HepG2 (cell line): Measurements from ENCODE around the gene DDX10. TPM values are rescaled to one million over a fixed set of nuclear protein-coding genes. Genes with fewer than 3 reads are reported as not detected.
"Not testable (repeated sequence)": the region's sequence is repeated elsewhere in the genome, so short reads cannot be mapped to it uniquely, and the experiment has no call there.

ENCODE experiments used
- ATAC-seq: fragments of 200-7000 bp; cut with Tn5 transposase; 3 replicates; pipeline ENCODE4 v1.9.1; 2020; ENCODE audit warnings: mild to moderate bottlenecking, moderate library complexity
- BruUV-seq: library from RNA; stranded (reverse); fragments of 400-500 nt; replicated peaks from 2 replicates; lab custom pipeline; 2021; lab: Mats Ljungman, UMichigan
- CTCF ChIA-PET: fragments of 300-600 bp; formaldehyde crosslinking; extraction: SDS; loops from one replicate; lab custom pipeline; 2021; ENCODE audit warnings: low total read pairs, inconsistent platforms, low intra/inter-chr PET ratio; lab: Yijun Ruan, JAX
- POLR2A ChIA-PET: fragments of 350-600 bp; sonication (Branson Sonifier 250); formaldehyde crosslinking; loops from one replicate; lab custom pipeline; 2020; ENCODE audit warnings: antibody characterized with exemption, inconsistent platforms; lab: Yijun Ruan, JAX
- DNase-seq: peaks from one replicate; pipeline ENCODE4 v3.0.0-alpha.2; 2015; ENCODE audit warnings: low spot score
- FAIRE-seq: peaks from 3 replicates; lab custom pipeline; 2011; peaks lifted over from hg19 to GRCh38; lab: Jason Lieb, UNC
- H2AFZ ChIP-seq: one replicate; pipeline ENCODE4 v1.6.1; 2011; ENCODE audit warnings: low read length, inconsistent platforms
- H3K27ac ChIP-seq: fragments of 300-600 bp; 3 replicates; pipeline ENCODE4 v1.8.0; 2011; ENCODE audit warnings: mixed run types, mild to moderate bottlenecking, mixed read lengths, low read length, inconsistent platforms; ENCODE audit not compliant: insufficient read depth; ENCODE audit errors: extremely low read length
- H3K27me3 ChIP-seq, 2 experiments: fragments of 200-600 bp in 1 of 2; 2 replicates in 1 of 2; 3 replicates in 1 of 2; pipeline versions ENCODE4 v1.6.0 to v1.8.0; 2011; ENCODE audit warnings: low read length in 2 of 2, mild to moderate bottlenecking in 2 of 2, moderate library complexity in 2 of 2, inconsistent platforms in 1 of 2; ENCODE audit not compliant: insufficient read depth in 2 of 2, control insufficient read depth in 1 of 2
- H3K36me3 ChIP-seq, 2 experiments: fragments of 200-600 bp in 1 of 2; replicated peaks in 1 of 2; 2 replicates in 1 of 2; 3 replicates in 1 of 2; pipeline versions ENCODE4 v1.5.1 to v1.8.0; 2011; ENCODE audit warnings: low read length in 2 of 2, inconsistent platforms in 1 of 2; ENCODE audit not compliant: insufficient read depth in 2 of 2, control insufficient read depth in 1 of 2
- H3K4me1 ChIP-seq: 2 replicates; pipeline ENCODE4 v1.5.1; 2012; ENCODE audit warnings: low read length, inconsistent platforms; ENCODE audit not compliant: insufficient read depth
- H3K4me2 ChIP-seq: 2 replicates; pipeline ENCODE4 v1.6.0; 2011; ENCODE audit warnings: low read depth, low read length, inconsistent platforms
- H3K4me3 ChIP-seq, 3 experiments: fragments of 200-600 bp in 1 of 3; sonication (generic), shearing (Covaris generic) in 1 of 3; replicated peaks in 1 of 3; 2 replicates each; pipeline ENCODE4 v1.5.1; 2011 to 2016; ENCODE audit warnings: low read length in 3 of 3, inconsistent platforms in 2 of 3, low read depth in 2 of 3, mild to moderate bottlenecking in 2 of 3, control low read depth in 1 of 3, mixed read lengths in 1 of 3; ENCODE audit not compliant: insufficient read depth in 1 of 3
- H3K79me2 ChIP-seq: one replicate; pipeline ENCODE4 v1.6.1; 2011; ENCODE audit warnings: low read length, inconsistent platforms; ENCODE audit not compliant: insufficient read depth
- H3K9ac ChIP-seq: 2 replicates; pipeline ENCODE4 v1.6.0; 2011; ENCODE audit warnings: mild to moderate bottlenecking, low read depth, low read length, inconsistent platforms; ENCODE audit not compliant: insufficient read depth
- H3K9me3 ChIP-seq: 2 replicates; pipeline ENCODE4 v1.5.1; 2012; ENCODE audit warnings: mild to moderate bottlenecking, low read length
- H4K20me1 ChIP-seq: 2 replicates; pipeline ENCODE4 v1.6.0; 2011; ENCODE audit warnings: inconsistent platforms, mild to moderate bottlenecking, low read length, moderate library complexity; ENCODE audit not compliant: insufficient read depth
- BCLAF1 ChIP-seq: fragments of 450-650 bp; IDR thresholded peaks from 2 replicates; pipeline ENCODE4 v1.6.1; 2017; ENCODE audit warnings: mild to moderate bottlenecking
- KMT2A ChIP-seq: sonication (generic); formaldehyde crosslinking; IDR thresholded peaks from 2 replicates; pipeline ENCODE4 v1.4.0; 2020; ENCODE audit warnings: missing genetic modification reagents
- POLR2AphosphoS5 ChIP-seq: IDR thresholded peaks from 2 replicates; pipeline ENCODE4 v1.6.1; 2012; ENCODE audit warnings: low read depth, low read length
- RNF219 ChIP-seq: sonication (generic); formaldehyde crosslinking; IDR thresholded peaks from 2 replicates; pipeline ENCODE4 v1.5.0; 2020; ENCODE audit warnings: mild to moderate bottlenecking, missing genetic modification reagents
- ZNF121 ChIP-seq: sonication (generic); formaldehyde crosslinking; IDR thresholded peaks from 2 replicates; pipeline ENCODE4 v1.5.0; 2020; ENCODE audit warnings: mild to moderate bottlenecking, missing genetic modification reagents
- ZNF512B ChIP-seq: sonication (generic); formaldehyde crosslinking; IDR thresholded peaks from 2 replicates; pipeline ENCODE4 v1.5.1; 2020; ENCODE audit warnings: missing genetic modification reagents, mild to moderate bottlenecking, borderline replicate concordance
- WGBS: methylation state at CpG from one replicate; pipeline ENCODE4 v1.1.6; 2017; ENCODE audit warnings: low lambda C conversion rate; 5-methylcytosine and 5-hydroxymethylcytosine counted together
- in situ Hi-C: cut with HindIII; loops from 2 replicates; pipeline ENCODE4 v1.10.0; 2017; ENCODE audit warnings: low pct_unique_long_range_greater_than_20kb; ENCODE audit not compliant: extremely low pct_ligation_motif_present
- intact Hi-C: fragments of 100-400 bp; cut with micrococcal nuclease; formaldehyde crosslinking; loops from one replicate; pipeline ENCODE4 v1.10.0; 2022; ENCODE audit not compliant: unreplicated experiment
- polyA plus RNA-seq, 8 experiments: library from polyadenylated mRNA; depleted of rRNA in 3 of 8; stranded (reverse) in 7 of 8; unstranded in 1 of 8; fragments of >200 nt; fragmentation: Illumina TruSeq in 4 of 8; extraction: Trizol in 4 of 8; gene quantifications; 2 replicates each; pipeline versions ENCODE4 v1.2.1 to v1.2.3, GENCODE V29; 2011 to 2016; ENCODE audit warnings: low read depth in 4 of 8, missing spikeins in 1 of 8, mixed read lengths in 1 of 8; ENCODE audit not compliant: insufficient read depth in 1 of 8
- total RNA-seq, 5 experiments: library from RNA; depleted of rRNA; stranded (reverse); fragments of >200 nt; fragmentation: Illumina TruSeq; extraction: Trizol; gene quantifications; 2 replicates each; pipeline ENCODE4 v1.2.3, GENCODE V29; 2016; ENCODE audit warnings: low read depth in 1 of 5
- TF ChIP-seq, protein P1 (sequence below): sonication (generic); formaldehyde crosslinking; IDR thresholded peaks from 2 replicates; pipeline ENCODE4 v1.8.1; 2022; ENCODE audit warnings: low read depth, mild to moderate bottlenecking, missing genetic modification reagents

Gene DDX10
- total and polyA plus RNA-seq, 2 of the 13 experiments (the other 11 are each of a cell fraction or from before 2014, with no cell fraction given), result 17.0 to 32.0 TPM

DNA sequence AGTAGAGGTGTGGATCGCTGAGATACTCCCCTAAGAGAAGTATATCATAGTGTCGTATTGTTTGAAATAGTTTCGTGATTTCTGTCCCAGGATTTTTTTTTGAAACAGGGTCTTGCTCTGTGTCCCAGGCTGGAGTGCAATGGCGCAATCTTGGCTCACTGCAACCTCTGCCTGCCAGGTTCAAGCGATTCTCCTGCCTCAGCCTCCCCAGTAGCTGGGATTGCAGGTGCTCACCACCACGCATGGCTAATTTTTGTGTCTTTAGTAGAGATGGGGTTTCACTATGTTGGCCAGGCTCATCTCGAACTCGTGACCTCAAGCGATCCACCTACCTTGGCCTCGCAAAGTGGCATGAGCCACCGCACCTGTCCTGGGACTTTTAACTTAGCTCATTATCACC, 159.1 kb downstream of the DDX10 start:
- H4K20me1 ChIP-seq, H3K27ac ChIP-seq, H3K4me1 ChIP-seq, H3K36me3 ChIP-seq, POLR2A ChIA-PET, in situ Hi-C loops, BruUV-seq, intact Hi-C loops, CTCF ChIA-PET, H3K4me3 ChIP-seq, H3K4me2 ChIP-seq, H3K9me3 ChIP-seq, H3K79me2 ChIP-seq, H3K27me3 ChIP-seq, FAIRE-seq, H3K9ac ChIP-seq, DNase-seq, H2AFZ ChIP-seq, ATAC-seq: not testable (repeated sequence)
- TF ChIP-seq ZNF121, result peak; percentile 57; the same call in 1 of the 2 replicates
- 97% methylated on average over 11 of the region's 11 CpGs for WGBS

- no peak for FAIRE-seq
- H3K4me3 ChIP-seq, result no peak overlapping the region
- ChIA-PET CTCF (no interaction called here), POLR2A (no interaction called here)
- H3K4me1 ChIP-seq, result no peaks in the 10 kb centered on the region
- BruUV-seq, result no TSS peak
- no peak overlapping the region for H3K27ac ChIP-seq
- intact Hi-C loops (no loop called here), in situ Hi-C loops (no loop called here)
- H2AFZ ChIP-seq, result no peak overlapping the region
- ATAC-seq, result no peak
- no peaks in the 10 kb centered on the region for H3K79me2 ChIP-seq
- H3K9ac ChIP-seq, result no peak overlapping the region
- no peaks in the 10 kb centered on the region for H3K27me3 ChIP-seq
- 80% methylated on average over 3 of the region's 3 CpGs for WGBS
- no peaks in the 10 kb centered on the region for H3K9me3 ChIP-seq
- H4K20me1 ChIP-seq, result no peaks in the 10 kb centered on the region
- no peaks in the 10 kb centered on the region for H3K36me3 ChIP-seq
- no peak overlapping the region for H3K4me2 ChIP-seq
- no peak for DNase-seq
- TF ChIP-seq, protein P1, sequence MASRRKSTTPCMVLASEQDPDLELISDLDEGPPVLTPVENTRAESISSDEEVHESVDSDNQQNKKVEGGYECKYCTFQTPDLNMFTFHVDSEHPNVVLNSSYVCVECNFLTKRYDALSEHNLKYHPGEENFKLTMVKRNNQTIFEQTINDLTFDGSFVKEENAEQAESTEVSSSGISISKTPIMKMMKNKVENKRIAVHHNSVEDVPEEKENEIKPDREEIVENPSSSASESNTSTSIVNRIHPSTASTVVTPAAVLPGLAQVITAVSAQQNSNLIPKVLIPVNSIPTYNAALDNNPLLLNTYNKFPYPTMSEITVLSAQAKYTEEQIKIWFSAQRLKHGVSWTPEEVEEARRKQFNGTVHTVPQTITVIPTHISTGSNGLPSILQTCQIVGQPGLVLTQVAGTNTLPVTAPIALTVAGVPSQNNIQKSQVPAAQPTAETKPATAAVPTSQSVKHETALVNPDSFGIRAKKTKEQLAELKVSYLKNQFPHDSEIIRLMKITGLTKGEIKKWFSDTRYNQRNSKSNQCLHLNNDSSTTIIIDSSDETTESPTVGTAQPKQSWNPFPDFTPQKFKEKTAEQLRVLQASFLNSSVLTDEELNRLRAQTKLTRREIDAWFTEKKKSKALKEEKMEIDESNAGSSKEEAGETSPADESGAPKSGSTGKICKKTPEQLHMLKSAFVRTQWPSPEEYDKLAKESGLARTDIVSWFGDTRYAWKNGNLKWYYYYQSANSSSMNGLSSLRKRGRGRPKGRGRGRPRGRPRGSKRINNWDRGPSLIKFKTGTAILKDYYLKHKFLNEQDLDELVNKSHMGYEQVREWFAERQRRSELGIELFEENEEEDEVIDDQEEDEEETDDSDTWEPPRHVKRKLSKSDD (CRISPR knock-in tag), result no peak
- TF ChIP-seq KMT2A, result no peak
- no peak for TF ChIP-seq BCLAF1
- TF ChIP-seq RNF219 (CRISPR knock-in tag), result no peak
- TF ChIP-seq POLR2AphosphoS5, result no peak
- TF ChIP-seq ZNF512B (CRISPR knock-in tag), result no peak
These were observed 159.7 kb downstream of the DDX10 start for GRCh38 chr11:108824545-108824944.
